Mesendoderm (in vitro differentiated cells): ENCODE measurements around the gene TBK1.

Experiments
- DNase-seq: peaks from one replicate; pipeline ENCODE4 v3.0.0; 2013
- H2AK5ac ChIP-seq: 2 replicates; pipeline ENCODE4 v1.6.1; 2013; ENCODE audit warnings: low read length, inconsistent platforms
- H2BK120ac ChIP-seq: 2 replicates; pipeline ENCODE4 v1.6.1; 2013; ENCODE audit warnings: low read depth, mild to moderate bottlenecking, low read length, moderate library complexity, mixed read lengths
- H2BK15ac ChIP-seq: replicated peaks from 2 replicates; pipeline ENCODE4 v1.6.1; 2013; ENCODE audit warnings: low read depth, mild to moderate bottlenecking, moderate library complexity
- H2BK5ac ChIP-seq: 2 replicates; pipeline ENCODE4 v1.6.1; 2013; ENCODE audit warnings: low read length, inconsistent platforms
- H3K18ac ChIP-seq: 2 replicates; pipeline ENCODE4 v1.6.1; 2013; ENCODE audit warnings: mild to moderate bottlenecking, low read length, mixed read lengths
- H3K23ac ChIP-seq: one replicate; pipeline ENCODE4 v1.6.1; 2013; ENCODE audit warnings: low read length
- H3K27ac ChIP-seq: 2 replicates; pipeline ENCODE4 v1.5.1; 2013; ENCODE audit warnings: low read depth, mild to moderate bottlenecking, inconsistent platforms, low read length, moderate library complexity
- H3K27me3 ChIP-seq: 2 replicates; pipeline ENCODE4 v1.6.1; 2013; ENCODE audit warnings: low read length, control low read depth, mild to moderate bottlenecking, inconsistent platforms; ENCODE audit not compliant: insufficient read depth, poor library complexity
- H3K36me3 ChIP-seq: 2 replicates; pipeline ENCODE4 v1.6.1; 2013; ENCODE audit warnings: low read length, inconsistent platforms; ENCODE audit not compliant: control insufficient read depth, insufficient read depth
- H3K4ac ChIP-seq: one replicate; pipeline ENCODE4 v1.6.1; 2013; ENCODE audit warnings: low read depth, mild to moderate bottlenecking, low read length, moderate library complexity
- H3K4me1 ChIP-seq: 2 replicates; pipeline ENCODE4 v1.6.1; 2013; ENCODE audit warnings: low read depth, low read length, inconsistent platforms; ENCODE audit not compliant: control insufficient read depth
- H3K4me2 ChIP-seq: 2 replicates; pipeline ENCODE4 v1.6.1; 2013; ENCODE audit warnings: low read length
- H3K4me3 ChIP-seq: 2 replicates; pipeline ENCODE4 v1.5.1; 2013; ENCODE audit warnings: mild to moderate bottlenecking, low read length
- H3K56ac ChIP-seq: one replicate; pipeline ENCODE4 v1.6.1; 2013; ENCODE audit warnings: low read length
- H3K79me1 ChIP-seq: 2 replicates; pipeline ENCODE4 v1.6.1; 2013; ENCODE audit warnings: low read length, inconsistent platforms
- H3K79me2 ChIP-seq: 2 replicates; pipeline ENCODE4 v1.6.1; 2013; ENCODE audit warnings: mild to moderate bottlenecking, low read length; ENCODE audit not compliant: control insufficient read depth, insufficient read depth
- H3K9ac ChIP-seq: 2 replicates; pipeline ENCODE4 v1.6.1; 2013; ENCODE audit warnings: low read length, inconsistent platforms
- H4K5ac ChIP-seq: one replicate; pipeline ENCODE4 v1.6.1; 2013; ENCODE audit warnings: low read length
- H4K8ac ChIP-seq: one replicate; pipeline ENCODE4 v1.6.1; 2013; ENCODE audit warnings: low read depth, mild to moderate bottlenecking, control low read depth, low read length, moderate library complexity
- WGBS: extraction: QIAGEN DNeasy Blood & Tissue Kit; methylation state at CpG from one replicate; pipeline ENCODE4 v1.1.7; 2013; ENCODE audit warnings: low lambda C conversion rate, missing lambda C conversion rate; ENCODE audit not compliant: insufficient coverage; ENCODE audit errors: extremely low coverage; 5-methylcytosine and 5-hydroxymethylcytosine counted together

The TBK1 gene

DNA sequence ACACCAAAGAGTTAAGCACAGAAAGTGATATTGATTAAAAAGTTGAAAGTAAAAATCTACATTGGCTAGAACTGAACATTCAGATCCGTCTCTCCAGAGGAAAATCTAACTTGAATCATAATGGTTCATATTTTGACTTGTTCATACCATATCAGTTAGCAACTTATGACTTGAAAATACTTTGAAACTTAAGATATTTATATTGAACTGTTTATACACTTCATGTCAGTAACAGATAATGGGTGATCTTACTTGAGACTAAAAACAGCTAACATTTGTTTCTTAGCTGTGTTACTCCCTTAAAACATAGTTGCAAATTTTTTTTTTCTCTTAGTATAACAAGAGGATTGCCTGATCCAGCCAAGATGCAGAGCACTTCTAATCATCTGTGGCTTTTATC, 3.6 kb downstream of the TBK1 start:
- H3K79me1 ChIP-seq = peaks cover 10% of the 10 kb centered on the region
- H3K18ac ChIP-seq = no peak overlapping the region
- H3K36me3 ChIP-seq = no peaks in the 10 kb centered on the region
- H4K5ac ChIP-seq = no peak overlapping the region
- no peak overlapping the region for H3K4me2 ChIP-seq
- peaks cover 30% of the 10 kb centered on the region for H3K79me2 ChIP-seq
- no peaks in the 10 kb centered on the region for H3K27me3 ChIP-seq
- H2BK15ac ChIP-seq = no peak overlapping the region
- no peak overlapping the region for H2BK5ac ChIP-seq
- no peak overlapping the region for H3K27ac ChIP-seq
- no peak for DNase-seq
- no peak overlapping the region for H3K56ac ChIP-seq
- H3K9ac ChIP-seq = no peak overlapping the region
- no peak overlapping the region for H2AK5ac ChIP-seq
- no peak overlapping the region for H4K8ac ChIP-seq
- H2BK120ac ChIP-seq = no peak overlapping the region
- H3K4me3 ChIP-seq = no peak overlapping the region
- H3K23ac ChIP-seq = no peak overlapping the region
- no peak overlapping the region for H3K4ac ChIP-seq
- H3K4me1 ChIP-seq = peaks cover 3% of the 10 kb centered on the region
- WGBS = no CpG with 5 or more reads among the region's 1 CpG

DNA sequence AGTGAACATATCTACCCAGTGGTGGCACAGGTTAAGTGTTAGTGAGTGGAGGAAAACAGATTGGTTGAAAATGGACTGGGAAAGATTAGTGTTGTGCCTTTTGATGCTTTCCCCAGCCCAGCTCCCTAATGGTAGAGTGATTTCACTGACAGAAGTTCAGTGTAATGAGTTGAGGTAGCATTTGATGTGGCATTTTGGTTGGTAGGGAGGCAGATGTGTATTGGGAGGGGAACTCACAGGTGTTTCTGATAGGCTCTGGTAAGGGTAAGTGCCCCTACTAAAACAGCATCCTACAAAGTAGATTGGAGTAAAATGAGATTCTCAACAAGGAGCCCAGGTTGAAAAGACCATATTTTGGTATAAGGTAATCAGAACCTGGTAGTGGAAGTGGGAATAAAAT, 4.2 kb downstream of the TBK1 start:
- Histone ChIP-seq H3K27me3 (no peaks in the 10 kb centered on the region), H3K4ac (no peak overlapping the region), H3K9ac (no peak overlapping the region), H3K56ac (no peak overlapping the region), H3K27ac (no peak overlapping the region), H2BK5ac (no peak overlapping the region), H3K79me1 (peaks cover 10% of the 10 kb centered on the region), H2BK120ac (no peak overlapping the region), H4K8ac (no peak overlapping the region), H2AK5ac (no peak overlapping the region), H3K79me2 (peaks cover 30% of the 10 kb centered on the region), H2BK15ac (no peak overlapping the region), H3K4me1 (peaks cover 3% of the 10 kb centered on the region), H3K18ac (no peak overlapping the region), H3K23ac (no peak overlapping the region), H3K4me3 (no peak overlapping the region), H3K36me3 (no peaks in the 10 kb centered on the region), H3K4me2 (no peak overlapping the region), H4K5ac (no peak overlapping the region)
- DNase-seq = no peak

DNA sequence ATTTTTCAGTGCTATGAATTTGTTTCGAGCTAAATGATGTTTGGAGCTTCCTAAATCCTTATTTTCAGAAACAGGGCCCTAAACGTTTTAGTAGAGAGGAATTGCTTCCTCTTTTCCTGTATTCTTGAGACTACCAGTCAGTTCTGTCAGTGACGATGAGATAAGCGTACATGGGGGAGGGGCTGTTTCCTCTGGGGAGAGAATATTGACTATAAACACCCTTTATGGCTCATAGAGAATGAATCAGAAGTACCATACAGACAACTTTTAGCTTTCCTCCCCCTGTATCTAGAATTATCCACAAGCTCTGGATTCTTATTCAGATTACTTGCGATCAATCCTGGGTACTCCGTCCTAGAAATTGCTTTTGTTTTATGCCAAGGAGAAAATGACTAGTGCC, 5.1 kb downstream of the TBK1 start:
- H2BK15ac ChIP-seq = no peak overlapping the region
- H2BK120ac ChIP-seq = no peak overlapping the region
- no peak overlapping the region for H2AK5ac ChIP-seq
- H2BK5ac ChIP-seq = no peak overlapping the region
- no peaks in the 10 kb centered on the region for H3K27me3 ChIP-seq
- peaks cover 30% of the 10 kb centered on the region for H3K79me2 ChIP-seq
- H3K9ac ChIP-seq = no peak overlapping the region
- no CpG with 5 or more reads among the region's 6 CpGs for WGBS
- H3K27ac ChIP-seq = no peak overlapping the region
- H3K4ac ChIP-seq = no peak overlapping the region
- H3K18ac ChIP-seq = no peak overlapping the region
- H3K36me3 ChIP-seq = no peaks in the 10 kb centered on the region
- peaks cover 12% of the 10 kb centered on the region for H3K79me1 ChIP-seq
- no peak overlapping the region for H3K4me2 ChIP-seq
- no peak overlapping the region for H4K5ac ChIP-seq
- H3K23ac ChIP-seq = no peak overlapping the region
- H4K8ac ChIP-seq = no peak overlapping the region
- H3K4me1 ChIP-seq = peaks cover 3% of the 10 kb centered on the region
- H3K4me3 ChIP-seq = no peak overlapping the region
- H3K56ac ChIP-seq = no peak overlapping the region
- DNase-seq = peak; percentile 31

DNA sequence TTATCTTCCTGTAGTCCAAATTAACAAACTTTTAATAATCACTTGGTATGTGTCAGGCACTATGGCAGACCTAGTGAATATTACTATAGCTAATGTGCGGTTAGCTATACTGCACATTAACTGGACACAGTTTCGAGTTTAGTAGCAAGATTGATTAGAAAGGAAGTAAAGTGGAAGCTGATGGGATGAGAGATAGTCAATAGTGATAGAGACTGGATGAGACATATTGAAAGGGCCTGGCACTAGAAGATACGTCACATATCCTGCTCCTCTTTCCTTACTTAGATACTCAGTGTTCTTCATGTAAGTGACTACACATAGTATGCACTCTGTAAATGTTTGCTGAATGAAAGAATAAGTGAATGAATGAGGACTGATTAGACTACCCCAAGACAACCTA, 5.5 kb downstream of the TBK1 start:
- H3K27me3 ChIP-seq = no peaks in the 10 kb centered on the region
- no peak overlapping the region for H3K18ac ChIP-seq
- no peak overlapping the region for H2BK5ac ChIP-seq
- H3K79me2 ChIP-seq = peaks cover 27% of the 10 kb centered on the region
- no peak overlapping the region for H3K27ac ChIP-seq
- no CpG with 5 or more reads among the region's 3 CpGs for WGBS
- H3K4me1 ChIP-seq = peaks cover 3% of the 10 kb centered on the region
- H2BK15ac ChIP-seq = no peak overlapping the region
- peaks cover 12% of the 10 kb centered on the region for H3K79me1 ChIP-seq
- no peak overlapping the region for H3K9ac ChIP-seq
- H3K36me3 ChIP-seq = no peaks in the 10 kb centered on the region
- no peak overlapping the region for H3K4me2 ChIP-seq
- no peak overlapping the region for H2AK5ac ChIP-seq
- H3K23ac ChIP-seq = no peak overlapping the region
- no peak overlapping the region for H3K4ac ChIP-seq
- H3K56ac ChIP-seq = no peak overlapping the region
- no peak for DNase-seq
- no peak overlapping the region for H4K8ac ChIP-seq
- H3K4me3 ChIP-seq = no peak overlapping the region
- H2BK120ac ChIP-seq = no peak overlapping the region
- H4K5ac ChIP-seq = no peak overlapping the region

DNA sequence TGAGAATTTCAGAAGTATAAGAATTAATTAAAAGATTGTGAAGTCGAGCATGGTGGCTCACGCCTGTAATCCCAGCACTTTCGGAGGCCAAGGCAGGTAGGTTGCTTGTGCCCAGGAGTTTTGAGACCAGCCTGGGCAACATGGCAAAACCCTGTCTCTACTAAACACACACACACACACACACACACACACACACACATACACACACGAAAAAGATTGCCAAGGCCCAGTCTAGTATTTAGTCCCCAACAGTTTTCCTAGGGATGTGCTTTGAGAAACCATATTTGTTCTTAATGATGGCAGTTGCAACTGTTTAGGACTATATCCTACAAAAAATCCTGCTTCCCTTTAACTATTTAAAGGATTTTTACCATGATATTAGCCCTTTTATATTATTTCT, 6.0 kb downstream of the TBK1 start:
- no peak overlapping the region for H4K8ac ChIP-seq
- H3K23ac ChIP-seq = no peak overlapping the region
- no peak overlapping the region for H2BK120ac ChIP-seq
- no peak overlapping the region for H3K56ac ChIP-seq
- no peak for DNase-seq
- H3K4me3 ChIP-seq = no peak overlapping the region
- no peak overlapping the region for H2BK15ac ChIP-seq
- no CpG with 5 or more reads among the region's 4 CpGs for WGBS
- no peak overlapping the region for H3K18ac ChIP-seq
- H4K5ac ChIP-seq = no peak overlapping the region
- H3K9ac ChIP-seq = no peak overlapping the region
- peaks cover 12% of the 10 kb centered on the region for H3K79me1 ChIP-seq
- no peak overlapping the region for H3K27ac ChIP-seq
- no peak overlapping the region for H3K4ac ChIP-seq
- H2AK5ac ChIP-seq = no peak overlapping the region
- peaks cover 23% of the 10 kb centered on the region for H3K79me2 ChIP-seq
- no peak overlapping the region for H3K4me2 ChIP-seq
- no peak overlapping the region for H2BK5ac ChIP-seq
- H3K4me1 ChIP-seq = peaks cover 3% of the 10 kb centered on the region
- H3K36me3 ChIP-seq = no peaks in the 10 kb centered on the region
- no peaks in the 10 kb centered on the region for H3K27me3 ChIP-seq

DNA sequence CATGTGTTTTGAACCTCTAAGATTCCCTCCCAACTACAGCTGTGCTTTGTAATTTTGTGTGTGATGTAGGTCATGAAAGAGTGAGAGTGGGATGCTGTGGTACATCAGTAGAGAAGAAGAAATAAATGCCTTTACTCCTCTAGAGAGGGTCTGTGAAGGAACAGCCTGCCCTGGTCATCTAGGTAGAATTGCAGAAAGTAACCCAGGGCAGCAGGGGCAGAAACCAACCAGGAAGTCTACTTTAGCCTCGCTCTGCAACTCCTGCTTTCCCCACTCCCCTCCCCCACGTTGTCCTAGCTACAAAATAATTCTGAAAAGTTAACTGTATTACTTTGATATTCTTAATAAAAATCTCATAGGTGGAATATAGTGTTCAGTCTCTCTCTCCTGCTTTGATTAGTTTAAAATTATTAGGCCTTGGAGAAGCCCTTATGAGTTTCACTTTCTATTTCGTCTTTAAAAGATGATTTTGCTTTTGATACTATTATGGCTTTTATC, 7.5 kb downstream of the TBK1 start:
- Histone ChIP-seq H3K27me3 (no peaks in the 10 kb centered on the region), H2AK5ac (no peak overlapping the region), H3K4me2 (no peak overlapping the region), H4K5ac (no peak overlapping the region), H4K8ac (no peak overlapping the region), H2BK120ac (no peak overlapping the region), H3K18ac (no peak overlapping the region), H3K9ac (peak overlapping the region; percentile 3), H3K4me3 (no peak overlapping the region), H3K23ac (no peak overlapping the region), H3K79me2 (peaks cover 17% of the 10 kb centered on the region), H3K56ac (no peak overlapping the region), H3K27ac (no peak overlapping the region), H3K4ac (no peak overlapping the region), H3K36me3 (no peaks in the 10 kb centered on the region), H3K4me1 (peaks cover 3% of the 10 kb centered on the region), H3K79me1 (peaks cover 12% of the 10 kb centered on the region), H2BK5ac (no peak overlapping the region), H2BK15ac (no peak overlapping the region)
- DNase-seq = peak; percentile 10
- WGBS = no CpG with 5 or more reads among the region's 3 CpGs
